GM19351 (cell line): ENCODE results near the gene FITM1.
"Not testable (repeated sequence)": the region's sequence is repeated elsewhere in the genome, so short reads cannot be mapped to it uniquely, and the experiment has no call there.

Experiments used
- ATAC-seq: cut with Tn5 transposase; IDR thresholded peaks from one replicate; pipeline ENCODE4 v1.9.1; 2021; ENCODE audit warnings: mild to moderate bottlenecking, moderate library complexity; ENCODE audit not compliant: unreplicated experiment

The FITM1 gene

GRCh38 chr14:24098229-24098926 is 32.1 kb upstream of the FITM1 start:
- no peak for ATAC-seq

- no peak for ATAC-seq
Observed at GRCh38 chr14:24098927-24099813, 31.3 kb upstream of the FITM1 start.

GRCh38 chr14:24100197-24100981 is 30.1 kb upstream of the FITM1 start:
- no peak for ATAC-seq

DNA sequence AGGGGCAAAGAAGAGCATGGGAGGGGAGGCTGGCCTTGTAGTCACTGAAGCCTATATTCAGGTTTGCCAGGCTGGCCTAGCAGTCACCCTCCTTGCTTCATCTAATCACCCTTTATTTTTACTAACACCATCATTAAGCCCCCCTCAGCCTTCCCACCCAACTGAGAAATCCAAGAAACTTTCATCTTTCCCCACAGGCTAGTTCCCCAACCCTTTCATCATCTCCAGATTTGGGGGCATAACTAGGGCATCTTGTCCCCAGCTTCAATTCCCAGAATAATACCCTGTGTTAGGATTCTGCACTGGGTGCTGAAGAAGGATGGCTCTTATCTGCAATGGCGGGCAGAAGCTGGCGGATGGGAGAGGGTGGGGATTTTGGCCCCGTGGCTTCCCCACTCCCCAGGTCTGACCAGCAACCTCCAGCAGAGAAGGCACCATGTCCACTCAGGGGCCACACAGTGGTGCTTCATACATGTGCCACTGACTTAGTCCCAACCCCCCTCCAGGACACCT is 29.4 kb upstream of the FITM1 start:
- no peak for ATAC-seq

GRCh38 chr14:24102357-24103048 is 28.0 kb upstream of the FITM1 start:
- ATAC-seq, result no peak

GRCh38 chr14:24103451-24103850 is 27.0 kb upstream of the FITM1 start:
- ATAC-seq, result no peak

DNA sequence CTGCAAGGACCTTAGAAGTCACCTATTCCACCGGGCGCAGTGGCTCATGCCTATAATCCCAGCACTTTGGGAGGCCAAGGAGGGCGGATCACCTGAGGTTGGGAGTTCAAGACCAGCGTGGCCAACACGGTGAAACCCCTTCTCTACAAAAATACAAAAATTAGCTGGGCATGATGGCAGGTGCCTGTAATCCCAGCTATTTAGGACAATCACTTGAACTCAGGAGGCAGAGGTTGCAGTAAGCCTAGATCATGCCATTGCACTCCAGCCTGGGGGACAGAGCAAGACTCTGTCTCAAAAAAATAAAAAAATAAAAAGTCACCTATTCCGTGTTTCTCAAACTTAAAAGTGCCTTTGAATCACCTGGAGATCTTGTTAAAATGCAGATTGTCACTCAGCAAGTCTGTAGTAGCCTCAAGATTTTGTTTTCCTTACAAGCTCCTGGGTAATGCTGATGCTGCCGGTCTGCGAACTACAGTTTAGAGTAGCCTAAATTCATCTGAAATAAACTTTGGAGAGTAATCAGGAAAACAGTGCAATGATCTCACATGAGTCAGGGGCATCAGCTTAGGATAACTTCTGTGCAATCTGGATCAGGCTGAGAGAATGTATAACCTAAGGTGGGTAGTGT is 24.7 kb upstream of the FITM1 start:
- not testable (repeated sequence) for ATAC-seq

- ATAC-seq, result no peak
Observed at GRCh38 chr14:24106672-24107271, 23.7 kb upstream of the FITM1 start.

DNA sequence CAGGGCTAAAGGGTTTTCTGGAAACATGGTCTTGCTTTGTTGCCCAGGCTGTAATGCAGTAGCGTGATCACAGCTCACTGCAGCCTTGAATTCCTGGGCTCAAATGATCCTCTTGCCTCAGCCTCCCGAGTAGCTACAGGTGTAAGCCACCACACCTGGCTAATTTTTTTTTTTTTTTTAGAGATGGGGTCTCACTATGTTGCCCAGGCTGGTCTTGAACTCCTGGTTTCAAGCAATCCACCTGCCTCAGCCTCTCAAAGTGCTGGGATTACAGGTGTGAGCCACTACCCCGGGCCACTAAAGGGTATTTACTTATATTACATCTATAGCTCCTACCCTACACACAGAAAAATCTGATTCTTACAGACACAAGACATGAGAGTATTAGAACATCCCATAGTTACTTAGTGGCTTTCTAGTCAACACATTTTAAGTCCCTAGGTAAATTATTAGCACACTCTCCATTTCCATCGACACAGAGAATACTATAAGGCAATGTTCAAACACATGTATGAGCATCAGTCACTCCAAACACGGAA is 22.1 kb upstream of the FITM1 start:
- peak; percentile 29 for ATAC-seq

GRCh38 chr14:24110060-24110459 is 20.4 kb upstream of the FITM1 start:
- ATAC-seq, result no peak

- no peak for ATAC-seq
Observed at GRCh38 chr14:24110523-24110922, 19.9 kb upstream of the FITM1 start.

DNA sequence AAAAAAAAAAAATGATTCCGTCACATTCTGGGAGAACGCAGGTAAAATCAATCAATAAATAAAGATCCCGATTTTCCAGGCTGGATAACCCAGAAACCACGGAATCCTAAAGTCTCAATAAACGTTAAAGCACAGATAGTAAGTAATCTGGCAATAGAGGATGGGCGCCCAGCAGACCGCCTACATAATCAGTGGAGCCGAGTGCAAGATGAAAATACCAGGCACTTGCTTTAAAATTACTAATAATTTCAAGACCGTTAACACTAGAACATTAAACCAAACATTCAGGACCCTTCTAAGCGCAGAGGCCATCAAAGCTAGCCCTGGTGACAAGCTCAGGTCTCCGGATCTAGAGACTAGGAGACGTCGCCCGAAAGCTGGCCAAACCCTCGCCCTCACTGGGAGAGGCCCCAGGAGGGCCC is 17.1 kb upstream of the FITM1 start:
- ATAC-seq, result no peak

- ATAC-seq, result peak; percentile 27
Observed at GRCh38 chr14:24113801-24114531, 16.5 kb upstream of the FITM1 start.

DNA sequence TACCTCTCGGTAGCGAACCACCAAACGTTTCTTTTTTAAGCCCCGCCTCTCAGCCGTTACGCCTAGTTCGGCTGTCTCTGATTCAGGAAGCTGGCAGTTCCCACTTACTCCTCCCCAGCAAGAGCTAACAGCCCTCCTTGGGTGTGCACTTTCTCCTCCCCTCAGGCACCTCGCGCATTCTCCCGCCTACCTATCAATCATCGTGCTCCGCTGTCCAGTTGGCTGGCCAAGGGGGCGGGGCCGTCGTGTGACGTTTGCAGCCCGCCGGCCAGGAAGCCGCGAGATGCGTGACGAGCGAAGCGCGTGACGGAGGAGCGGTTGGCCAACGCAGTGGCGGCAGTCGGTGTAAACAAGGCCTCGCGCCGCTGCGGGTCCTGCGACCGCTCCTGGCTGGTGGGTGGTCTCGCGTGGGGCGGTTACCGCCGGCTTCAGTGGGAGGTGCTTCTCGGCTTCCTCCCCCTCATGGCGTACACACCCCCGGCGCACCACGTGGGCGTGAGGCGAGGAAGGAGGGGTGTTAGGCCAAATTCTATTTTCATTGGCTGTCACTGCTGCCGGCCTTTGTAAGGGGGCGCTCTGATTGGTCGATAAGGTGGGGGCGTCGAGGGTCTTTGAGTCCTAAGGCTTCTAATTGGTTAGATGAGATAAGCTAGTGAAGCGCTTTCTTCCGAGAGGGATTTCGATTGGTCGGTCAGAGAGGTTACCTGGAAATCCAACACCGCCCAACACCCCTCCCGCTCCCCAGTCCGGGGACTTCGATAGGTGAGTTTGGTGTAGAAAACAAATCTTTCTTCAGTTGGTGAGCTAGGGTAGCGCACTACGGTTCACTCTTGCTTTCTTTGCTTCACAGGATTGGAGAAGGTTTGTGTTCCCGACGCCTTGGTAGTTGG is 15.7 kb upstream of the FITM1 start, which contains the start of the genes DCAF11 and NRL:
DCAF11 (plus strand) TSS at position 246 of the 890 bp plus-strand sequence. CDS start 818 bp downstream, outside the sequence.
NRL (minus strand) TSS at position 418 of the 890 bp plus-strand sequence. CDS start 32,101 bp downstream, outside the sequence.
- peak; percentile 83 for ATAC-seq

DNA sequence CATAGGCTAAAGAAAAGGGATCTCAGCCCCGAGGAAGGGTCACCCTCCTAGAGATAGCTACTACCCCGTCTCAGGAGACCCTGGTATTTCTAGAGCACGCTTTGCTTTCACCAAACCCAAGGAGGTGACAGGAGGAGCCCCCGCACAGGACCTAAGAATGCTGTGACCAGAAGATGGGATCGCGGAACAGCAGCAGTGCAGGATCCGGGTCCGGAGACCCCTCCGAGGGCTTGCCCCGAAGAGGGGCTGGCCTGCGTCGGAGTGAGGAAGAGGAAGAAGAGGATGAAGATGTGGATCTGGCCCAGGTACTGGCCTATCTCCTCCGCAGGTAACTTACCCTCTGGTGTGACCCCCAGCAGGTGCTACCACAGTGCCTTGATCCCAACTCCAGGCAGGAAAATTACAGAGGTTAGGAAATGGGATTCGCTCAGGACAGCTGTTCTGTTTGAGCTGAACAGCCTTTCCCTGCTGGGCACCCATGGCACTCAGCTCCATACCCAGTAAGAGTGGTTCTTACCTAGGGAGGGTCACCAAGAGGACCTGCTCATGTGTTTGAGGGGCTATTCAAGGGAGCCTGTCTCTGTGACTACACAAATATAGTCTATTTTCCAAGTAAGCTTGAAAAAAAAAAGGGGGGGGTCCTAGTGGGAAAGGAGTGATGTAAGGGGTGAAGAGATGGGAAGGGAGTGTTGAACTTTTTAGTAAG is 14.9 kb upstream of the FITM1 start:
- ATAC-seq, result no peak

DNA sequence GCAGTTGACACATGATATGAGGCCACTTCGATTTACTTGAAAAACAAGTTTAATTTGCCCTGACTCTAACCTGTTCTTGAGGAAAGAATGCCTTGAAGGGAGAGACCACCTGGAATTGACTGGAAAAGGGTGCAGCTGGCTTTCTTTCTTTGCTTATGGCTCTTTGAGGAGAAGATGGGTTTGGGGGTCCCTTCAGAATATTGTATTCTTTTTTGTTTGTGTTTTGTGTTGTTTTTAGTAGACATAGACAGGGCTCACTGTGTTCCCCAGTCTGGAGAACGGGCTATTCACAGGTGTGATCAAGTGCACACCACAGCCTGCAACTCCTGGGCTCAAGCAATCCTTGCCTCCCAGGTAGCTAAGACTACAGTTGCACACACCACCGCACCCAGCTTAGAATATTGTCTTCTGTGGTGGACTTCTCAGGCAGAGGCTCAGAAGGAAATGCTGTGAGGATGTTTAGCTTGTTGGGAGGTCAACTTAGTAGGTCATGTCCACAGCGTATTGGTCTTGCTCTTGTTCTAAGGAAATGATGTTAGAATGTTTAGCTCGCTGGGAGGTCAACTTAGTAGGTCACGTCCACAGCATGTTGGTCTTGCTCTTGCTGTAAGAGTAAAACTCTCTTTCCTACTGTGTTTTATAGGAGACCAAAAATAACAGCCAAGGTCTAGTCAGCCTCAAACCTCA is 14.2 kb upstream of the FITM1 start:
- ATAC-seq, result no peak
